ENCODE results near the gene GCNA.

The GCNA gene

GRCh38 chrX:71623714-71624113 lies 45.5 kb downstream of the GCNA start:
- WGBS (ENCODE audit: insufficient coverage, insufficient read length): no CpG with 5 or more reads among the region's 3 CpGs
- no peak for DNase-seq (ENCODE audit: low read depth, low spot score)
- H3K36me3 ChIP-seq (ENCODE audit: control insufficient read depth, insufficient read depth, low read length): no peaks in the 10 kb centered on the region
- H3K4me1 ChIP-seq (ENCODE audit: control insufficient read depth, insufficient read depth, low read length): no peaks in the 10 kb centered on the region
- no peaks in the 10 kb centered on the region for H3K9me3 ChIP-seq (ENCODE audit: control insufficient read depth, insufficient read depth, low read length)
- H3K4me3 ChIP-seq (ENCODE audit: low read length): no peak overlapping the region
- H3K27me3 ChIP-seq (ENCODE audit: control insufficient read depth, insufficient read depth, low read length): no peaks in the 10 kb centered on the region
- no peak overlapping the region for H3K27ac ChIP-seq (ENCODE audit: low read length)

- no peaks in the 10 kb centered on the region for H3K27me3 ChIP-seq (ENCODE audit: control insufficient read depth, insufficient read depth, low read length)
- no peak overlapping the region for H3K4me3 ChIP-seq (ENCODE audit: low read length)
- H3K4me1 ChIP-seq (ENCODE audit: control insufficient read depth, insufficient read depth, low read length): no peaks in the 10 kb centered on the region
- H3K36me3 ChIP-seq (ENCODE audit: control insufficient read depth, insufficient read depth, low read length): no peaks in the 10 kb centered on the region
- no peak for DNase-seq (ENCODE audit: low read depth, low spot score)
- no peaks in the 10 kb centered on the region for H3K9me3 ChIP-seq (ENCODE audit: control insufficient read depth, insufficient read depth, low read length)
- no peak overlapping the region for H3K27ac ChIP-seq (ENCODE audit: low read length)
- no CpG with 5 or more reads among the region's 5 CpGs for WGBS (ENCODE audit: insufficient coverage, insufficient read length)
Measured at GRCh38 chrX:71625471-71625870, 47.2 kb downstream of the GCNA start.

GRCh38 chrX:71626576-71626975 lies 48.3 kb downstream of the GCNA start:
- Histone ChIP-seq H3K27me3 (ENCODE audit: control insufficient read depth, insufficient read depth, low read length) (no peaks in the 10 kb centered on the region), H3K36me3 (ENCODE audit: control insufficient read depth, insufficient read depth, low read length) (no peaks in the 10 kb centered on the region), H3K4me3 (ENCODE audit: low read length) (no peak overlapping the region), H3K4me1 (ENCODE audit: control insufficient read depth, insufficient read depth, low read length) (no peaks in the 10 kb centered on the region), H3K27ac (ENCODE audit: low read length) (no peak overlapping the region), H3K9me3 (ENCODE audit: control insufficient read depth, insufficient read depth, low read length) (no peaks in the 10 kb centered on the region)
- no CpG with 5 or more reads among the region's 6 CpGs for WGBS (ENCODE audit: insufficient coverage, insufficient read length)
- DNase-seq (ENCODE audit: low read depth, low spot score): no peak

- Histone ChIP-seq H3K27ac (ENCODE audit: low read length) (no peak overlapping the region), H3K36me3 (ENCODE audit: control insufficient read depth, insufficient read depth, low read length) (no peaks in the 10 kb centered on the region), H3K9me3 (ENCODE audit: control insufficient read depth, insufficient read depth, low read length) (no peaks in the 10 kb centered on the region), H3K4me3 (ENCODE audit: low read length) (no peak overlapping the region), H3K4me1 (ENCODE audit: control insufficient read depth, insufficient read depth, low read length) (no peaks in the 10 kb centered on the region), H3K27me3 (ENCODE audit: control insufficient read depth, insufficient read depth, low read length) (no peaks in the 10 kb centered on the region)
- DNase-seq (ENCODE audit: low read depth, low spot score): no peak
- WGBS (ENCODE audit: insufficient coverage, insufficient read length): no CpG with 5 or more reads among the region's 14 CpGs
Measured at GRCh38 chrX:71627588-71628404, 49.6 kb downstream of the GCNA start.

GRCh38 chrX:71629467-71629866 lies 51.2 kb downstream of the GCNA start:
- no peak for DNase-seq (ENCODE audit: low read depth, low spot score)
- no CpG with 5 or more reads among the region's 2 CpGs for WGBS (ENCODE audit: insufficient coverage, insufficient read length)
- no peaks in the 10 kb centered on the region for H3K4me1 ChIP-seq (ENCODE audit: control insufficient read depth, insufficient read depth, low read length)
- no peaks in the 10 kb centered on the region for H3K9me3 ChIP-seq (ENCODE audit: control insufficient read depth, insufficient read depth, low read length)
- no peak overlapping the region for H3K4me3 ChIP-seq (ENCODE audit: low read length)
- H3K36me3 ChIP-seq (ENCODE audit: control insufficient read depth, insufficient read depth, low read length): no peaks in the 10 kb centered on the region
- H3K27ac ChIP-seq (ENCODE audit: low read length): no peak overlapping the region
- H3K27me3 ChIP-seq (ENCODE audit: control insufficient read depth, insufficient read depth, low read length): no peaks in the 10 kb centered on the region

- WGBS (ENCODE audit: insufficient coverage, insufficient read length): no CpG with 5 or more reads among the region's 10 CpGs
- H3K4me1 ChIP-seq (ENCODE audit: control insufficient read depth, insufficient read depth, low read length): no peaks in the 10 kb centered on the region
- no peaks in the 10 kb centered on the region for H3K36me3 ChIP-seq (ENCODE audit: control insufficient read depth, insufficient read depth, low read length)
Measured at GRCh38 chrX:71632923-71633657, 54.9 kb downstream of the GCNA start.

GRCh38 chrX:71634366-71634765 lies 56.1 kb downstream of the GCNA start:
- Histone ChIP-seq H3K4me3 (ENCODE audit: low read length) (no peak overlapping the region), H3K27me3 (ENCODE audit: control insufficient read depth, insufficient read depth, low read length) (no peaks in the 10 kb centered on the region), H3K9me3 (ENCODE audit: control insufficient read depth, insufficient read depth, low read length) (no peaks in the 10 kb centered on the region), H3K27ac (ENCODE audit: low read length) (no peak overlapping the region), H3K36me3 (ENCODE audit: control insufficient read depth, insufficient read depth, low read length) (no peaks in the 10 kb centered on the region), H3K4me1 (ENCODE audit: control insufficient read depth, insufficient read depth, low read length) (no peaks in the 10 kb centered on the region)
- DNase-seq (ENCODE audit: low read depth, low spot score): no peak
- WGBS (ENCODE audit: insufficient coverage, insufficient read length): no CpG with 5 or more reads among the region's 6 CpGs

More at GRCh38 chrX:71632923-71633657, 54.9 kb downstream of the GCNA start:
- Histone ChIP-seq H3K27ac (ENCODE audit: low read length) (no peak overlapping the region), H3K9me3 (ENCODE audit: control insufficient read depth, insufficient read depth, low read length) (no peaks in the 10 kb centered on the region), H3K4me3 (ENCODE audit: low read length) (no peak overlapping the region), H3K27me3 (ENCODE audit: control insufficient read depth, insufficient read depth, low read length) (no peaks in the 10 kb centered on the region)
- no peak for DNase-seq (ENCODE audit: low read depth, low spot score)

- WGBS (ENCODE audit: insufficient coverage, insufficient read length): no CpG with 5 or more reads among the region's 9 CpGs
- no peak overlapping the region for H3K27ac ChIP-seq (ENCODE audit: low read length)
- DNase-seq (ENCODE audit: low read depth, low spot score): no peak
Measured at GRCh38 chrX:71636438-71637252, 58.4 kb downstream of the GCNA start.

GRCh38 chrX:71637253-71637618 lies 59.0 kb downstream of the GCNA start:
- H3K9me3 ChIP-seq (ENCODE audit: control insufficient read depth, insufficient read depth, low read length): no peaks in the 10 kb centered on the region
- WGBS (ENCODE audit: insufficient coverage, insufficient read length): no CpG with 5 or more reads among the region's 3 CpGs
- H3K27ac ChIP-seq (ENCODE audit: low read length): no peak overlapping the region
- no peaks in the 10 kb centered on the region for H3K4me1 ChIP-seq (ENCODE audit: control insufficient read depth, insufficient read depth, low read length)
- no peak for DNase-seq (ENCODE audit: low read depth, low spot score)
- H3K4me3 ChIP-seq (ENCODE audit: low read length): no peak overlapping the region
- no peaks in the 10 kb centered on the region for H3K27me3 ChIP-seq (ENCODE audit: control insufficient read depth, insufficient read depth, low read length)
- no peaks in the 10 kb centered on the region for H3K36me3 ChIP-seq (ENCODE audit: control insufficient read depth, insufficient read depth, low read length)

More at GRCh38 chrX:71636438-71637252, 58.4 kb downstream of the GCNA start:
- H3K36me3 ChIP-seq (ENCODE audit: control insufficient read depth, insufficient read depth, low read length): no peaks in the 10 kb centered on the region
- H3K27me3 ChIP-seq (ENCODE audit: control insufficient read depth, insufficient read depth, low read length): no peaks in the 10 kb centered on the region
- no peaks in the 10 kb centered on the region for H3K4me1 ChIP-seq (ENCODE audit: control insufficient read depth, insufficient read depth, low read length)
- H3K9me3 ChIP-seq (ENCODE audit: control insufficient read depth, insufficient read depth, low read length): no peaks in the 10 kb centered on the region
- H3K4me3 ChIP-seq (ENCODE audit: low read length): no peak overlapping the region

- no peaks in the 10 kb centered on the region for H3K9me3 ChIP-seq (ENCODE audit: control insufficient read depth, insufficient read depth, low read length)
- DNase-seq (ENCODE audit: low read depth, low spot score): no peak
- no peaks in the 10 kb centered on the region for H3K4me1 ChIP-seq (ENCODE audit: control insufficient read depth, insufficient read depth, low read length)
- WGBS (ENCODE audit: insufficient coverage, insufficient read length): no CpG with 5 or more reads among the region's 4 CpGs
- H3K4me3 ChIP-seq (ENCODE audit: low read length): no peak overlapping the region
- no peaks in the 10 kb centered on the region for H3K36me3 ChIP-seq (ENCODE audit: control insufficient read depth, insufficient read depth, low read length)
- no peak overlapping the region for H3K27ac ChIP-seq (ENCODE audit: low read length)
- no peaks in the 10 kb centered on the region for H3K27me3 ChIP-seq (ENCODE audit: control insufficient read depth, insufficient read depth, low read length)
Measured at GRCh38 chrX:71637848-71638247, 59.6 kb downstream of the GCNA start.
